ENCODE measurements around the gene VAV2. TPM values are rescaled to one million over a fixed set of nuclear protein-coding genes. Genes with fewer than 3 reads are reported as not detected.

The VAV2 gene
- total RNA-seq, 6 experiments from 2014 or later: 17.6 to 24.5 (median 21.7) TPM

- TF ChIP-seq CTCF (IDR thresholded peaks at IDR 0.05): no peak
- Mint-ChIP-seq H3K27ac (no peak overlapping the region), H3K9me3 (no peaks in the 10 kb centered on the region), H3K36me3 (ENCODE audit: low read depth) (no peaks in the 10 kb centered on the region), H3K4me1 (ENCODE audit: low read depth) (no peaks in the 10 kb centered on the region), H3K27me3 (ENCODE audit: insufficient read depth) (peaks cover 18% of the 10 kb centered on the region), H3K4me3 (no peak overlapping the region)
- no peak for DNase-seq
These were observed 264.7 kb downstream of the VAV2 start for GRCh38 chr9:133727277-133727875.

GRCh38 chr9:133726401-133727276 lies 265.5 kb downstream of the VAV2 start:
- TF ChIP-seq CTCF (IDR thresholded peaks at IDR 0.05): peak; percentile 77
- Mint-ChIP-seq H3K4me1 (ENCODE audit: low read depth) (no peaks in the 10 kb centered on the region), H3K27me3 (ENCODE audit: insufficient read depth) (peaks cover 18% of the 10 kb centered on the region), H3K27ac (no peak overlapping the region), H3K36me3 (ENCODE audit: low read depth) (no peaks in the 10 kb centered on the region), H3K9me3 (no peaks in the 10 kb centered on the region), H3K4me3 (no peak overlapping the region)
- peak; percentile 34 for DNase-seq

- Mint-ChIP-seq H3K4me3 (no peak overlapping the region), H3K4me1 (ENCODE audit: low read depth) (no peaks in the 10 kb centered on the region), H3K36me3 (ENCODE audit: low read depth) (no peaks in the 10 kb centered on the region), H3K27me3 (ENCODE audit: insufficient read depth) (peaks cover 26% of the 10 kb centered on the region), H3K27ac (no peak overlapping the region), H3K9me3 (peaks cover under 1% of the 10 kb centered on the region; the same call in 1 of the 2 replicates)
- DNase-seq: no peak
- TF ChIP-seq CTCF (IDR thresholded peaks at IDR 0.05): no peak
These were observed 266.2 kb downstream of the VAV2 start for GRCh38 chr9:133725886-133726285.

GRCh38 chr9:133718563-133719315 lies 273.4 kb downstream of the VAV2 start:
- Mint-ChIP-seq H3K27me3 (ENCODE audit: insufficient read depth) (peaks cover 30% of the 10 kb centered on the region), H3K27ac (no peak overlapping the region), H3K4me1 (ENCODE audit: low read depth) (peaks cover 23% of the 10 kb centered on the region), H3K4me3 (no peak overlapping the region), H3K36me3 (ENCODE audit: low read depth) (0 out of 2 replicates have a peak, but pooled peaks cover 5% of the 10 kb centered on the region), H3K9me3 (peaks cover 7% of the 10 kb centered on the region; the same call in 1 of the 2 replicates)
- DNase-seq: no peak
- no peak for TF ChIP-seq CTCF (IDR thresholded peaks at IDR 0.05)
